GM12892 (cell line): Measurements from ENCODE around the gene GABRG3.

ENCODE experiments used
- POLR2A ChIP-seq: IDR thresholded peaks from 2 replicates; pipeline ENCODE4 v1.6.1; 2011; ENCODE audit warnings: low read depth, low read length, control low read depth
- POLR2AphosphoS5 ChIP-seq: IDR thresholded peaks from 2 replicates; pipeline ENCODE4 v1.6.1; 2011; ENCODE audit warnings: low read depth, low read length, control low read depth
- TAF1 ChIP-seq: IDR thresholded peaks from 2 replicates; pipeline ENCODE4 v1.6.1; 2011; ENCODE audit warnings: low read depth, mild to moderate bottlenecking, control low read depth, low read length, borderline replicate concordance

DNA sequence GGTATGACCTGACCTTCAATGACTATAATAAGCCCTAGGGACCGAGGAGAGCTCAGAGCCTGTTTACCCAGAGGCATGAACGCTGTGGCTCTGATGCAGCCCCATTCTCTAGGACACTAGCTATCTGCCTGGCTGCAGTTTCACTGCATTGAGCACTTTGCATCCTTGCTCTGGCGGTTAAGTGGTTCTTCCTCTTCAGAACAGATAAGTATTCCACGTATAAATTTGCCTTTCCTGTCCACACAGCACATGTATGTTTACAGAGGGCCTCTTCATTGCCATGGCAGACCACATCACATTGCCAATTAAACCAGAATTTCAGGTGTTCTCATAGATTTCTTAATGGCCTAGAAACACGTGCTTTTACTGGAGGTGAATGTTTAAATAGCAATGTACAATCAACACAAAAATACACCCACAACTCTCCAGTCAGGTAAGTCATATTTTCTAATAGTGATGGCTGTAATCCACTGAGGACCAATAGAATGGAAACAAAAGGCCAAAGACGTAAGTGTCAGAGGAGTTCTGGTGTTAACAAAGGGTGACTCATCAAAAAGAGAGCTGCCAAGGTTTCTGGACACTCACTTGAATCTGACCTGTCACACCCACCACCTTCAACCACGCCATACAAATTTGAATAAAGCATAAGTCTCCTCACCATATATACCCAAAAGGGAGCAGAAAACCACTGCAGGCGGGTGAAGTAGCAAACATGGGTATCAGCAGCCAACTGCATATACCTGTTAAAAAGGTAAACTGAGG lies 574.7 kb downstream of the GABRG3 start:
- no peak for TF ChIP-seq POLR2A
- TF ChIP-seq TAF1: no peak
- TF ChIP-seq POLR2AphosphoS5: no peak
